ENCODE measurements around the gene NPFFR2.

NPFFR2 gene

DNA sequence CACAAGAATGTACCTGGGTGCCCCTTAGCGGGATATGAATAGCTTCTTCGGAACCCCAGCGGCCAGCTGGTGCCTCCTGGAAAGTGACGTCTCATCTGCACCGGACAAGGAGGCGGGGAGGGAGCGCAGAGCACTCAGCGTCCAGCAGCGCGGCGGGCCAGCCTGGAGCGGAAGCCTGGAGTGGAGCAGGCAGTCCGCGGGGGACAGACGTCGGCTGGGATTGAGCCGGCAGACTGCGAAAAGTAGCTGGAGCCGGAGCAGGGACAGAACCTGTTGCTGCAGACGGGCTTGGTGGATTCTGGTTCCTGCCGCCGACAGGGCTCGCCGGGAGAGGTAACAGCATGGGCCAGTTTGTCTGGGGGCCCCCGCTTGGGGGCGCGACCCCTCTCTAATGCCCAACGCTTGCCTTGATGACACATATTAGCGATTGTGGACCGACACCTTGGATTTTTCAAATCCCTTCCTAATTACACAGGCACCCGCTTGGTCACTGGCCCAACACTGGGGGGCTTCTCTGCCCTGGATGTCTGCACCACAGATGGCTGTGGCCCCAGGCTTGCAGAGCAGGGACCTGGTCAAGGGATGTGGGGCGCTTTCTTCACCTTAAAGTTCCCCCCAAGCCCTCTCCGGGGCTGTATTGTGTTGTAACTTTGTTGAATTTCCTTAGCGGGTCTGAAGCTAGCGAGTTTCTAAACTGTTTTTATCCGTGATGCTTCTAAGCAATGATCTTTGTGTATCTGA, at the start of gene NPFFR2:
TSS of gene NPFFR2 (plus strand) at position 133 of the 741 bp plus-strand sequence. CDS start 96,592 bp downstream, outside the sequence.
- no peak for DNase-seq
- Mint-ChIP-seq H3K4me3 (no peak within 1 kb of the TSS), H3K27ac (no peak within 1 kb of the TSS), H3K4me1 (ENCODE audit: low read depth) (no peaks in the 10 kb centered on the region), H3K27me3 (peaks cover 17% of the 10 kb centered on the region), H3K36me3 (ENCODE audit: low read depth) (no peaks in the 10 kb centered on the region), H3K9me3 (no peaks in the 10 kb centered on the region)

DNA sequence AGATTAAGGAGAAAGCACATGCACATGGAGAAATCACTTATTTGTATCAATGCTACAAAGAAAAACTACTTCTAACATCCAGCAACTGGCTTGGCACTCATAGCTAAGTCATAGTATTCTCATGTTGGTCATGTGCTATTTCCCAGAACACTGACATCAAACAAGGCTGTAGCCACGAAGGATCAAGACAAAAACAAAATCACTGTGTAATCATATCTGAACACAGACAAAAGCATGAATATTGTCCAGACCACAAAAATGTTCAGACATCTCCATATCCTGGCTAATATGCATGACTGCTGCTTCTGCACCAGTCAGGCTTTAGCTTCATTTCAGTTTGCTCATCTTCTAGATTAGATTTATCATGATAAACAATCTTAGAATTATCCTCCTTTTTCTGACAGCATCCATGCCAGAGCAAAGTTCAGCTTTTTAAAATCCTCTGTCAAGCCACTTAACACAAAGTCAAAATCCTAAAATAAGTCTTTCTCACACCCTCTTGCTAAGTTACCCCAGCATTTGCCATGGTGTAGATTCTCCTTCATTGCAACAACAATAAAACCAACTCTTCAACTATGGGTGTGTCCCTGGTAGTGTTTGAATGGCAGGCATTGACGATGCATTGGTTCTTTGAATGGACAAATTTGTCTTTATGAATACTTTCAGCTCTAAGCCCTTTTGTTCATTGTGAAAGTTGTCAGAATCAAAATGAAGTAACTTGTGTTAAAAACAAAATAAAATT, 39.1 kb upstream of the NPFFR2 start:
- Mint-ChIP-seq H3K36me3 (ENCODE audit: low read depth) (no peaks in the 10 kb centered on the region), H3K4me3 (no peak overlapping the region), H3K4me1 (ENCODE audit: low read depth) (no peaks in the 10 kb centered on the region), H3K27ac (no peak overlapping the region), H3K9me3 (peaks cover 19% of the 10 kb centered on the region), H3K27me3 (no peaks in the 10 kb centered on the region)
- no peak for DNase-seq

DNA sequence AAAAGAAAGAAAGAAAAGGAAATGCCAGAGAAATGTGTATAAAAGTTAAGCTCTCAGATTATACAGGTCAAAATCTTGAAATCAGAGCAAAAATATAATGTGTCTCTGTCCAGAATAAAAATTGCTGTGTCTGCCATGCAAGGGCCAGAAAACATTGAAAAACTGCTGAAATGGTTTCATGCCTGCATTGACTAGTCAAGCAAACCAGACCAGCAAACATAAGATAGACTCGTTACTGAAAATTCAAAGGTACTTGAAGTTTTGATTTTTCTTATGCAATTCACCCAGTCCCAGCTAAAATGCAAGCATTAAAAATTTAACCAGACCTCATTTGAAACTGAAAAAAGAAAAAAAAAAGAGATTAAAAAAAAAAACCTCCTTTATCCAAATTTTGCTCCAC, 37.2 kb upstream of the NPFFR2 start:
- no peak for DNase-seq
- no peaks in the 10 kb centered on the region for H3K27me3 Mint-ChIP-seq
- H3K27ac Mint-ChIP-seq = no peak overlapping the region
- no peaks in the 10 kb centered on the region for H3K36me3 Mint-ChIP-seq (ENCODE audit: low read depth)
- peaks cover 21% of the 10 kb centered on the region for H3K9me3 Mint-ChIP-seq
- H3K4me3 Mint-ChIP-seq = no peak overlapping the region
- no peaks in the 10 kb centered on the region for H3K4me1 Mint-ChIP-seq (ENCODE audit: low read depth)

DNA sequence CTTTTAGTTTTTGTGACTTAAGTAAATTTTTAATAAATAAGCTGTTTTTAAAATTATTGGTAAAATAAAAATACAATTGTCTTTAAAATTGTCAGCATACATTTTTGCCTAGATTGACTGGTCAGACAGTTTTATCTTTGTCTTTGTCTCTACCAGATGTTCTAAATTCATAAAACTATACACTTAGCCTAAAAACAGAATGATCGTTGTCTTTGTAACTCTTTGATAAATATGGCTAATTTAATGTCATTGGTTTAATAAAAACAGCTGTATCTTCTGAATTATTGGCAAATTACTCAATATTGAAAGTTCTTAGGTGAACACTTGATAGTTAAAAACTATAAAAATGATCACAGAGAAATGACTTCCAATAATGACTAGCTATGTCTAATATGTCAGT, 36.5 kb upstream of the NPFFR2 start:
- peaks cover 21% of the 10 kb centered on the region for H3K9me3 Mint-ChIP-seq
- H3K27me3 Mint-ChIP-seq = no peaks in the 10 kb centered on the region
- no peaks in the 10 kb centered on the region for H3K4me1 Mint-ChIP-seq (ENCODE audit: low read depth)
- H3K36me3 Mint-ChIP-seq (ENCODE audit: low read depth) = no peaks in the 10 kb centered on the region
- H3K4me3 Mint-ChIP-seq = no peak overlapping the region
- DNase-seq = no peak
- H3K27ac Mint-ChIP-seq = no peak overlapping the region

DNA sequence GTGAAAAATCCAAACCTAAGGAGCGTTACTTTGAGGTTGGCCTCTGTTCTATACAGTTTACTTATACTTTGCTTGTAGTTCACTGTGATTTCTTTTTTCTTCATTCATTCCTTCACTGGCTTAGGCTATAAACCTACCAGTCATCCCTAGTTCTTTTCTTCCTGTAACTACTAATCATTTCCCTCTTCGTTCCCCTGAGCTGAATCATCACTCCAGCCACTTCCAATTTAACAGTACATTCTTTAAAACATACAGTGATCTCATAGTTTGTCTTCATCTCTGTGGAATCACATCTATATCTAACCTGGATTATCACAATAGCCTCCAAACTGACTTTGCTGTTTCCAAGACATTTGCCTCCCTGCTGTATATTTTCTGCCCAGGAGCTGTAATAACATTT, 25.2 kb upstream of the NPFFR2 start:
- Mint-ChIP-seq H3K9me3 (peaks cover under 1% of the 10 kb centered on the region), H3K27me3 (no peaks in the 10 kb centered on the region), H3K27ac (no peak overlapping the region), H3K4me1 (ENCODE audit: low read depth) (no peaks in the 10 kb centered on the region), H3K4me3 (no peak overlapping the region), H3K36me3 (ENCODE audit: low read depth) (no peaks in the 10 kb centered on the region)
- DNase-seq = no peak

DNA sequence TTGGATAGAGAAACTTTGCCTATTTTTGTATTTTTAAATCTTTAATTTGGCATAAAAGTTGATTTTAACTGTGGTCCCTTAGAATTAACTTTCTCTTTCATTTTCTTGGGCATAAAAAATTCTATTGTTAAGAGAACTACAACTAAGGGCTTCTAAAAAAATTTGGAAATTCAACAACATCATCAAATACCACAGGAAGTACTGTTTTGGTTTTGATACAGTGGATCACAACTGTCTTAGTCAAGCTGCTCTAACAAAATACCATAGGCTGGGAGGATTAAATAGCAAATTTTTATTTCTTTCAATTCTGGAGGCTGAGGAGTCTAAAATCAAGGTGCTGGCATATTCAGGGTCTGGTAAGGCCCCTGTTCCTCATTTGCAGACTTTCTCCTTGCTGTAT, 19.9 kb upstream of the NPFFR2 start:
- Mint-ChIP-seq H3K4me1 (ENCODE audit: low read depth) (no peaks in the 10 kb centered on the region), H3K27ac (no peak overlapping the region), H3K4me3 (no peak overlapping the region), H3K9me3 (no peaks in the 10 kb centered on the region), H3K36me3 (ENCODE audit: low read depth) (no peaks in the 10 kb centered on the region), H3K27me3 (no peaks in the 10 kb centered on the region)
- DNase-seq = no peak

DNA sequence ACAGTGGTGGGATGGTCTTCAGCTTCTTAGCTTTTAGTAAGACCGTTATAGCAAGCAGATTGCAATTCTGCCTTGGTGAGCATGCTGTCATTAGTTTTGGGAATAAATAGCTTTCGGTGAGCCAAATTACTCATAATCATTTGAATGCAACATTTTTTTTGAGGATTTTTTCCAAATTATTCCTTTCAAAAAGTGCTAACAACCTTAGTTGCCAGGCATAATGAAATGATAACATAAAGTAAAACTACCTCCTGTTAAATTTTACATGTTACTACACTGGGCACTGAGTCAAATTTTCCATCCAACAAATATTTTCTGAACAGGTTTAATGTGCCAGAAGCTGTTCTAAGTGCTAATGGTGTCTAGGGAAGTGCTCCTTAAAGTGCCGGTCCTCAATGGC, 15.8 kb upstream of the NPFFR2 start:
- Mint-ChIP-seq H3K4me3 (no peak overlapping the region), H3K27ac (no peak overlapping the region), H3K4me1 (ENCODE audit: low read depth) (no peaks in the 10 kb centered on the region), H3K27me3 (no peaks in the 10 kb centered on the region), H3K9me3 (no peaks in the 10 kb centered on the region), H3K36me3 (ENCODE audit: low read depth) (no peaks in the 10 kb centered on the region)
- DNase-seq = no peak

DNA sequence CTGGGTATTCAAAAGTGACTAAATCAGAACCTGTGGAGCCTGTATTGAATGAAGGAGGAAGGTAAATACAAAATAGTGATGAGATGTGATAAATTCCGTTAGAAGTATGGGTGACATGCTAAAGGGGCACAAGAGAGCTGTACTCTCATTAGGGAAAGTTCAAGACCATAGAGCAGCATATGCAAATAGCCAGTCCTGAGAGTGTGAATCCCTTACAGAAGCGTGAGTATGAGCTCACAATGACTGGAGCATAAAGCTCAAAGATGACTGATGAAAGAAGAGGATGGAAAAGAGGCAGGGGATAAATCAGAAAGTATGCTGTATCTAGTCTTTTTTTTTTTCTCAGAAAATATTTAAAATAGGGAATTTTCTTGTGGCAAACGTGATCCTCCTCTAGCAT, 12.1 kb upstream of the NPFFR2 start:
- no peaks in the 10 kb centered on the region for H3K9me3 Mint-ChIP-seq

DNA sequence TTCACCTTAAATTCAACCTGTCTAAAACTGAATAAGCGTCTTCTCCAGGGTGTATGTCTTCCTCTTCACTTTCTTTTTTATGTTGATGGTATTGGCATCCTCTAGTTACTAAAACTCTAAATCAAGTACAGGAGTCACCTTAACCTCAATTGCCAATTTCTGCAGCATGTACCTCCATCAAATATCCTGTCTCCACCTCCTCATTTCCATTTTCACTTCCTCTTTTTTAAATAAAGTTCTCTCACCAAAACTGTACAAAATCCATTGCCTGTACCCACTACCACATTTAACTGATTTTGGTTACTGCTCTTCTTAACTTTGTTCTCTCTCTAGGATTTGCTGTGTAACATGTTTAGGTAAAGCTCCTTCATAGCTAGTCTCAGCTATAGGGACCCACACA, 9.2 kb upstream of the NPFFR2 start:
- no peak overlapping the region for H3K4me3 Mint-ChIP-seq
- no peaks in the 10 kb centered on the region for H3K27me3 Mint-ChIP-seq
- DNase-seq = no peak
- H3K27ac Mint-ChIP-seq = no peak overlapping the region
- no peaks in the 10 kb centered on the region for H3K9me3 Mint-ChIP-seq
- no peaks in the 10 kb centered on the region for H3K4me1 Mint-ChIP-seq (ENCODE audit: low read depth)
- H3K36me3 Mint-ChIP-seq (ENCODE audit: low read depth) = no peaks in the 10 kb centered on the region

More for the DNA sequence above, 12.1 kb upstream of the NPFFR2 start:
- no peaks in the 10 kb centered on the region for H3K4me1 Mint-ChIP-seq (ENCODE audit: low read depth)
- DNase-seq = no peak
- no peaks in the 10 kb centered on the region for H3K36me3 Mint-ChIP-seq (ENCODE audit: low read depth)
- no peak overlapping the region for H3K4me3 Mint-ChIP-seq
- no peaks in the 10 kb centered on the region for H3K27me3 Mint-ChIP-seq
- H3K27ac Mint-ChIP-seq = no peak overlapping the region

DNA sequence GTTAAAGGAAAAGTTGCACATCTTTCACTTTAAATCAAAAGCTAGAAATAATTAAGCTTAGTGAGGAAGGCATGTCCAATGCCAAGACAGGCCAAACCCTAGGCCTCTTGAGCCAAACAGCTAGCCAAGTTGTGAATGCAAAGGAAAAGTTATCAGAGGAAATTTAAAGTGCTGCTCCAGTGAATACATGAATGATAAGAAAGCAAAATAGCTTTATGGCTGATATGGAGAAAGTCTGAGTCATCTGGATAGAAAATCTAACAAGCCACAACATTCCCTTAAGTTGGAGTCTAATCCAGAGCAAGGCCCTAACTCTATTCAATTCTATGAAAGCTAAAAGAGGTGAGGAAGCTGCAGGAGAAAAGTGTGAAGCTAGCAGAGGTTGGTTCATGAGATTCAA, 23.8 kb downstream of the NPFFR2 start:
- Mint-ChIP-seq H3K27me3 (no peaks in the 10 kb centered on the region), H3K4me1 (ENCODE audit: low read depth) (no peaks in the 10 kb centered on the region), H3K36me3 (ENCODE audit: low read depth) (no peaks in the 10 kb centered on the region), H3K27ac (no peak overlapping the region), H3K9me3 (no peaks in the 10 kb centered on the region), H3K4me3 (no peak overlapping the region)
- no peak for DNase-seq

DNA sequence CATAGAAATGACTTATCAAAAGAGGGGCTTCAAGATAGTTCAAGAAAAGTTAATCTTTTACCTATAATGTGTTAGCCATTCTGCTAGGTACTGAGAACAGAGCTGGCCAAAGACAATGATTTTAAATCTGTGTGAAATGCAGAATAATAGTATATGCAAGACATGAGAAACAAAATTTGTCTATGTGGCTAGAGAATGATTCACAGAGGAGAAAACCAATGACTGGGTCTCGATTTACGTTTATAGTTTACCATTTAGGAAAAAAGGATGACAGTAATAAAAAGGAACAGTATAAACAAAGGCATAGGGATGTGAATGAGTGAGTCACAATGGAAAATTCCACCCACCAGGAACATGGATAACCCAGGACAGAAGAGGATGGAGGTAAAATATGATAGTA, 31.9 kb downstream of the NPFFR2 start:
- H3K27me3 Mint-ChIP-seq = no peaks in the 10 kb centered on the region
- H3K27ac Mint-ChIP-seq = no peak overlapping the region
- DNase-seq = no peak
- H3K36me3 Mint-ChIP-seq (ENCODE audit: low read depth) = no peaks in the 10 kb centered on the region
- no peak overlapping the region for H3K4me3 Mint-ChIP-seq
- peaks cover 4% of the 10 kb centered on the region for H3K9me3 Mint-ChIP-seq
- H3K4me1 Mint-ChIP-seq (ENCODE audit: low read depth) = no peaks in the 10 kb centered on the region

DNA sequence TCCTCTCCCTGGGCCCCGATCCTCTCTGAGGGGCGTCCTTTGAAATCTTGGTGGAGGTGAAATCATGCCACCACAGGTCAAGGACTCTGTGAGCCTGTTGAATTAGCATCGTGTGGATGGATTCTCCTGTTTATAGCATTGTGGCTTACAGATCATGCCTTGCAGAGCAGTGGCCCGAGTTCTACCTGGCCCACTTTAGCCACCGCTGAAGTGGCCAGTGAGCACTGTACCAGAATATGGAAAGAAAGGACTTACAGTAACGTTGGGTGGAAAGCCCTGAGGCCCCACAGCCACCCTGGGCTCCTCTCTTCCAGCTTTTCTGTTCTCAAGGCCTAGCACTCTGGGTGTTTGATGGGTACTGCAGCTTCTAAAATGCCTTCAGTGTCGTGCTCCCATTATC, 35.3 kb downstream of the NPFFR2 start:
- Mint-ChIP-seq H3K27me3 (no peaks in the 10 kb centered on the region), H3K36me3 (ENCODE audit: low read depth) (no peaks in the 10 kb centered on the region), H3K9me3 (peaks cover 4% of the 10 kb centered on the region), H3K4me1 (ENCODE audit: low read depth) (no peaks in the 10 kb centered on the region), H3K4me3 (no peak overlapping the region), H3K27ac (no peak overlapping the region)
- DNase-seq = no peak

DNA sequence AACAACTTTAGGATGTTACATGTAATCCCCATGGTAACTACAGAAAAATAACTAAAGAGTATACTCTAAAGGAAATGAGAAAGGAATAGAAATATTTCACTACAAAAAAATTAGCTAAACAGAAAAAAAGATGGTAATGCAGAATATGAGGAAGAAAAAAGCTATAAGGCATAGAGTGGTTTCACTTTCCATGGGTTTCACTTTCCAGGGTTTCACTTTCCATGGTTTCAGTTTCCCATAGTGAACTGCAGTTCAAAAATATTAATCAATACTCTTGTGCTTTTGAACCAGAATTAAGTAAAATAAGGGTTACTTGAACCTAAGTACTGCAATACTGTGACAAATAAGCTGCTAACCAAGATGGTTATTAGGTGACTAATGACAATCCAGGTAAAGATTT, 42.0 kb downstream of the NPFFR2 start:
- Mint-ChIP-seq H3K36me3 (ENCODE audit: low read depth) (no peaks in the 10 kb centered on the region), H3K4me1 (ENCODE audit: low read depth) (no peaks in the 10 kb centered on the region), H3K27me3 (no peaks in the 10 kb centered on the region), H3K27ac (no peak overlapping the region), H3K9me3 (peaks cover 6% of the 10 kb centered on the region), H3K4me3 (no peak overlapping the region)
- DNase-seq = no peak

DNA sequence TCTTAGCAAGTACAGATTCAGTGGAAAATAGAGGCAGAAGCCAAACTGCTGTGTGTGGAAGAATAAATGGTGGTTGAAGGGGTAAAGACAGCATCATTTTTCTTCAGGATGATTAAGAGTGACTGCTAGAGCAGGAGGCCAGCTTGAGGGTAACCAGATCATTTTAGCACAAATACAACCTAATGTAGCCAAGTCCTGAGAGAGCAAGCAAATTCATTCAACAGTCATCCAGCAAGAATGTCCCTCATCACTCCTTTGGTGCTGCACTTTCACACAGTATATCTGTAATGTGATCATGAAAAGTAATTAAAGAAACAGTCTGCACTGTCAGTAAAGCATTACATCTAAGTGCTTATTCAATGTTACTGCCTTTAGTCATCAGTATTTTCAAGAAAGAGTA, 44.8 kb downstream of the NPFFR2 start:
- no peak for DNase-seq
- Mint-ChIP-seq H3K4me3 (no peak overlapping the region), H3K27ac (no peak overlapping the region), H3K4me1 (ENCODE audit: low read depth) (no peaks in the 10 kb centered on the region), H3K36me3 (ENCODE audit: low read depth) (no peaks in the 10 kb centered on the region), H3K27me3 (no peaks in the 10 kb centered on the region), H3K9me3 (peaks cover 6% of the 10 kb centered on the region)

DNA sequence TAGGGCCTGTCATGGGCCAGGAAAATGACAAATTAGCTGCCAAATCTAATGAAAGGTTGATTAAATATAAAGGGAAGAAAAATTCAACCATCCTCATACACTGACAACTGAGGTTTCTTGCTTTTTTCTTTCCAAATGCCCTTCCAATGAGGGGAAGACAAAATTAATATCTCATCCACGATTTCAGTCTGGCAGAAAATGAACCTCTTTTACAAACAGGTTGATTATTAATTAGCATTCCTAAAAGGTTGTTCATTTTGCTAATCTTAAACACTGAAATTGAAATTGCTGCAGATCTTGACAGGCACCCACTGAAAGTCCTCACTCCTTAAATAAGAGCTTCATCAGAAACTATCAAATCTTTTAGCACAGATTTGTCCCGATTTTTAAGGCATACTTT, 45.5 kb downstream of the NPFFR2 start:
- Mint-ChIP-seq H3K27ac (no peak overlapping the region), H3K36me3 (ENCODE audit: low read depth) (no peaks in the 10 kb centered on the region)

More for the DNA sequence above, 45.5 kb downstream of the NPFFR2 start:
- Mint-ChIP-seq H3K4me1 (ENCODE audit: low read depth) (no peaks in the 10 kb centered on the region), H3K4me3 (no peak overlapping the region), H3K27me3 (no peaks in the 10 kb centered on the region), H3K9me3 (peaks cover 5% of the 10 kb centered on the region)
- DNase-seq = no peak

All from activated T-cell treated with anti-CD3 and anti-CD28 coated beads, Interleukin-2, amount 50 U/mL, for 24 hours (primary cell).